NCI-H748 treated with DMSO at 0.1 percent for 48 hours (cell line): Measurements from ENCODE around the gene CHRNA5.

Source experiments
- DNase-seq: peaks from one replicate; lab custom pipeline; 2025; lab: John Stamatoyannopoulos, UW

CHRNA5 gene

GRCh38 chr15:78640527-78641101 lies 75.3 kb downstream of the CHRNA5 start:
- DNase-seq = no peak

GRCh38 chr15:78641102-78641748 lies 75.9 kb downstream of the CHRNA5 start, which contains the start of gene CHRNB4:
Gene CHRNB4, minus strand, starts transcription at chr15:78641210. Its CDS starts 77 bp downstream, at chr15:78641133.
- DNase-seq = no peak

GRCh38 chr15:78641749-78642275 lies 76.5 kb downstream of the CHRNA5 start:
- DNase-seq = no peak

DNA sequence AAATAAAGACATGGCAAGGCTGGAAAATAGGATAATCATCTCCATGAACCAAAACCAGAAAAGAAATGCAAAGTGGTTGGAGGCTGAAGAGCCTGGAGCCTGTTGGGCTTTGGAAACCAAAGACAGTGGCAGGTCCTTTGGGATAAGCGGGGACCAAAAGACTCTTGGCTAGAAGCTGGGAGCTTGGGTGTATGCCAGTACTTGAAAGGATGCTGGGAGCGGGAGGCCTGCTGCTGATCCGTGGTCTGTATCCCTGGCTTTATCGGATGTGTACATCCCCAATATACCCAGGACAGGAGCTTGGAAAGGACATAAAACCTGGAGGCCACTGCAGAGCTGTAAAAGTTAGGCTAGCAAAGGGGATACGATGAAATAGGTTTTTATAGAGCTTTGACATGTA lies 77.0 kb downstream of the CHRNA5 start:
- no peak for DNase-seq
